HCT116 (cell line): ENCODE results near the gene CCP110. TPM values are rescaled to one million over a fixed set of nuclear protein-coding genes. Genes with fewer than 3 reads are reported as not detected.
A peak's percentile ranks its signal among the peaks of the same experiment; 100 is the strongest.

ENCODE experiments used
- ATAC-seq: fragments of 200-7000 bp; cut with Tn5 transposase; 2 replicates; pipeline ENCODE4 v1.9.1; 2020; ENCODE audit warnings: mild to moderate bottlenecking, moderate library complexity
- BruUV-seq: library from RNA; stranded (reverse); fragments of 400-500 nt; replicated peaks from 2 replicates; lab custom pipeline; 2021; lab: Mats Ljungman, UMichigan
- CTCF ChIA-PET: fragments of 300-600 bp; sonication (Branson Sonifier 250); formaldehyde crosslinking; loops from one replicate; lab custom pipeline; 2021; ENCODE audit warnings: antibody characterized with exemption; lab: Charles Lee
- POLR2A ChIA-PET: fragments of 300-600, 350-600 bp; sonication (Branson Sonifier 250); formaldehyde crosslinking; loops from one replicate; lab custom pipeline; 2021; ENCODE audit warnings: antibody characterized with exemption; lab: Charles Lee
- RAD21 ChIA-PET, 2 experiments: fragments of 300-600 bp; sonication (Branson Sonifier 250); formaldehyde crosslinking; loops; one replicate each; lab custom pipeline; 2023; ENCODE audit warnings: low total read pairs in 2 of 2; ENCODE audit not compliant: uncharacterized antibody in 2 of 2, unreplicated experiment in 2 of 2, low non-redundant PET in 1 of 2; lab: Charles Lee
- DNase-seq: peaks from one replicate; pipeline ENCODE4 v3.0.0-alpha.2; 2010; ENCODE audit warnings: low read depth, low spot score
- H2AFZ ChIP-seq: fragments of 200-600 bp; shearing (Covaris generic), sonication (generic); 2 replicates; pipeline ENCODE4 v1.6.1; 2017; ENCODE audit warnings: low read depth, mixed run types, mixed read lengths, antibody characterized with exemption, low read length; ENCODE audit not compliant: poor library complexity, severe bottlenecking
- H3K27ac ChIP-seq: 2 replicates; pipeline ENCODE4 v1.5.1; 2012; ENCODE audit warnings: low read depth, low read length
- H3K27me3 ChIP-seq: fragments of 200-600 bp; sonication (generic); 2 replicates; pipeline ENCODE4 v1.6.1; 2016; ENCODE audit warnings: mixed run types, low read length, mixed read lengths; ENCODE audit not compliant: insufficient read depth
- H3K36me3 ChIP-seq, 2 experiments: fragments of 200-500 bp in 1 of 2; fragments of 200-600 bp in 1 of 2; sonication (Bioruptor generic) in 1 of 2; sonication (generic) in 1 of 2; 2 replicates each; pipeline versions ENCODE4 v1.5.1 to v1.6.1; 2014 to 2016; ENCODE audit warnings: low read length in 2 of 2, inconsistent platforms in 1 of 2, mixed read lengths in 1 of 2, mixed run types in 1 of 2; ENCODE audit not compliant: insufficient read depth in 2 of 2, control insufficient read depth in 1 of 2
- H3K4me1 ChIP-seq, 2 experiments: fragments of 200-600 bp in 1 of 2; sonication (generic) in 1 of 2; 2 replicates each; pipeline versions ENCODE4 v1.5.1 to v1.6.1; 2012 to 2017; ENCODE audit warnings: low read length in 2 of 2, inconsistent platforms in 1 of 2, mild to moderate bottlenecking in 1 of 2, mixed read lengths in 1 of 2, mixed run types in 1 of 2, moderate library complexity in 1 of 2; ENCODE audit not compliant: insufficient read depth in 2 of 2, control insufficient read depth in 1 of 2
- H3K4me2 ChIP-seq: fragments of 200-600 bp; sonication (generic); 2 replicates; pipeline ENCODE4 v1.6.1; 2017; ENCODE audit warnings: mixed run types, low read length, mixed read lengths
- H3K4me3 ChIP-seq, 2 experiments: fragments of 200-600 bp in 1 of 2; sonication (generic) in 1 of 2; replicated peaks in 1 of 2; 2 replicates each; pipeline ENCODE4 v1.5.1; 2011 to 2016; ENCODE audit warnings: low read length in 2 of 2, control low read depth in 1 of 2, low read depth in 1 of 2, mild to moderate bottlenecking in 1 of 2, mixed read lengths in 1 of 2, mixed run types in 1 of 2
- H3K79me2 ChIP-seq: fragments of 200-600 bp; sonication (generic); 2 replicates; pipeline ENCODE4 v1.6.1; 2017; ENCODE audit warnings: mild to moderate bottlenecking, mixed run types, low read length, moderate library complexity, mixed read lengths; ENCODE audit not compliant: insufficient read depth
- H3K9ac ChIP-seq: fragments of 200-600 bp; sonication (generic); 2 replicates; pipeline ENCODE4 v1.6.1; 2016; ENCODE audit warnings: low read length, mixed read lengths
- H3K9me2 ChIP-seq: fragments of 200-600 bp; sonication (generic), shearing (Covaris generic); 2 replicates; pipeline ENCODE4 v1.6.1; 2017; ENCODE audit warnings: mixed run types, mild to moderate bottlenecking, moderate library complexity; ENCODE audit not compliant: insufficient read depth
- H3K9me3 ChIP-seq, 2 experiments: fragments of 200-500 bp in 1 of 2; fragments of 200-600 bp in 1 of 2; sonication (Bioruptor generic) in 1 of 2; sonication (generic) in 1 of 2; 2 replicates each; pipeline ENCODE4 v1.6.1; 2014 to 2017; ENCODE audit warnings: low read length in 2 of 2, mixed read lengths in 2 of 2, inconsistent platforms in 1 of 2, low read depth in 1 of 2, mild to moderate bottlenecking in 1 of 2, mixed run types in 1 of 2, moderate library complexity in 1 of 2; ENCODE audit not compliant: control insufficient read depth in 1 of 2, insufficient read depth in 1 of 2
- H4K20me1 ChIP-seq: fragments of 200-600 bp; sonication (generic), shearing (Covaris generic); 2 replicates; pipeline ENCODE4 v1.6.1; 2017; ENCODE audit warnings: mixed run types, mild to moderate bottlenecking, moderate library complexity; ENCODE audit not compliant: insufficient read depth
- CTCF ChIP-seq, 3 experiments: fragments of 200-600 bp in 1 of 3; sonication (generic) in 1 of 3; IDR thresholded peaks in 2 of 3; conservative IDR thresholded peaks in 1 of 3; 2 replicates each; pipeline ENCODE4 v1.5.1; 2012 to 2017; ENCODE audit warnings: low read depth in 2 of 3, low read length in 2 of 3, antibody characterized with exemption in 1 of 3, borderline replicate concordance in 1 of 3, control low read depth in 1 of 3, mild to moderate bottlenecking in 1 of 3, mixed read lengths in 1 of 3, mixed run types in 1 of 3, moderate library complexity in 1 of 3; ENCODE audit not compliant: insufficient read depth in 1 of 3
- EGR1 ChIP-seq: IDR thresholded peaks from 2 replicates; pipeline ENCODE4 v1.6.1; 2012; ENCODE audit warnings: low read depth
- FOSL1 ChIP-seq: IDR thresholded peaks from 2 replicates; pipeline ENCODE4 v1.6.1; 2012; ENCODE audit warnings: low read depth
- MAX ChIP-seq: IDR thresholded peaks from 2 replicates; pipeline ENCODE4 v1.6.1; 2012
- POLR2A ChIP-seq: IDR thresholded peaks from 2 replicates; pipeline ENCODE4 v1.7.0; 2011; ENCODE audit warnings: borderline replicate concordance; ENCODE audit not compliant: insufficient read depth, insufficient read length; ENCODE audit errors: extremely low read depth
- RAD21 ChIP-seq: IDR thresholded peaks from 2 replicates; pipeline ENCODE4 v1.6.1; 2012; ENCODE audit warnings: low read depth, mild to moderate bottlenecking
- REST ChIP-seq: IDR thresholded peaks from 2 replicates; pipeline ENCODE4 v1.6.1; 2012; ENCODE audit warnings: low read depth
- ZBTB33 ChIP-seq: IDR thresholded peaks from 2 replicates; pipeline ENCODE4 v1.6.1; 2011; ENCODE audit warnings: mild to moderate bottlenecking, low read length, moderate library complexity; ENCODE audit not compliant: insufficient replicate concordance; ENCODE audit errors: extremely low read depth
- intact Hi-C: fragments of 100-400 bp; cut with micrococcal nuclease; formaldehyde crosslinking; loops from 2 replicates; pipeline ENCODE4 v1.10.0; 2022
- total RNA-seq: library from RNA; stranded (reverse); gene quantifications from one replicate; pipeline ENCODE4 v1.2.1, GENCODE V29; 2021; ENCODE audit not compliant: unreplicated experiment

Gene CCP110
- total RNA-seq, 1 experiment from 2014 or later: 21.4 TPM

GRCh38 chr16:19555186-19555937 lies 31.6 kb downstream of the CCP110 start, which contains the start of gene VPS35L (continued):
- peak; percentile 38 to 50 (median 43); a peak in 4 of 6 replicates for TF ChIP-seq CTCF (IDR thresholded peaks at IDR 0.05 in 2 of 3, conservative IDR thresholded peaks at IDR 0.05 in 1 of 3; ENCODE audit: borderline replicate concordance in 1 of 3, insufficient read depth in 1 of 3, low read depth in 2 of 3, low read length in 2 of 3)
- no peak for TF ChIP-seq RAD21
- peak; percentile 68 for TF ChIP-seq MAX
- TF ChIP-seq, all 23 proteins: peak for 9

GRCh38 chr16:19555938-19556771 lies 32.4 kb downstream of the CCP110 start:
- BruUV-seq: TSS peak; percentile 64
- Histone ChIP-seq H3K27ac (peak overlapping the region; percentile 78), H3K36me3 (peaks cover 4 to 5% of the 10 kb centered on the region in 2 experiments; a peak in 3 of 4 replicates), H3K4me3 (peak overlapping the region; percentile 65 to 67), H3K9me3 (no peaks in the 10 kb centered on the region), H3K9ac (peak overlapping the region; percentile 72), H3K9me2 (no peaks in the 10 kb centered on the region), H2AFZ (no peak overlapping the region), H3K4me1 (peaks cover 0 to 8% of the 10 kb centered on the region in 2 experiments; a peak in 2 of 4 replicates), H3K79me2 (no peaks in the 10 kb centered on the region), H4K20me1 (no peaks in the 10 kb centered on the region), H3K4me2 (peak overlapping the region; percentile 77), H3K27me3 (no peaks in the 10 kb centered on the region)
- intact Hi-C loops: no loop called here
- DNase-seq: peak; percentile 59
- ChIA-PET RAD21 (no interaction called here), POLR2A (interaction anchor here (0.8 to 1.6 kb wide), 6 partner anchors 11 to 335 kb away, joined by 3 to 5 read pairs (median 3); partner anchors contain the start of genes CCP110 and GDE1), CTCF (interaction anchor here (0.6 to 5.1 kb wide), 11 partner anchors 10 to 829 kb away, joined by 3 to 28 read pairs (median 3); no protein-coding TSS in a partner anchor)
- peak; percentile 61 for ATAC-seq
- peak; percentile 42 for TF ChIP-seq POLR2A
- TF ChIP-seq REST: no peak
- TF ChIP-seq RAD21: no peak
- 0 out of 6 replicates have a peak, but pooled peaks of 1 of the 3 experiments have one; percentile 6 for TF ChIP-seq CTCF (IDR thresholded peaks at IDR 0.05 in 2 of 3, conservative IDR thresholded peaks at IDR 0.05 in 1 of 3; ENCODE audit: borderline replicate concordance in 1 of 3, insufficient read depth in 1 of 3, low read depth in 2 of 3, low read length in 2 of 3)
- TF ChIP-seq ZBTB33: no peak
- no peak for TF ChIP-seq FOSL1
- no peak for TF ChIP-seq EGR1
